ENCODE results near the gene CTBP2. TPM values are rescaled to one million over a fixed set of nuclear protein-coding genes. Genes with fewer than 3 reads are reported as not detected.

CTBP2 gene
- total RNA-seq, 1 experiment from 2014 or later: 125 TPM

DNA sequence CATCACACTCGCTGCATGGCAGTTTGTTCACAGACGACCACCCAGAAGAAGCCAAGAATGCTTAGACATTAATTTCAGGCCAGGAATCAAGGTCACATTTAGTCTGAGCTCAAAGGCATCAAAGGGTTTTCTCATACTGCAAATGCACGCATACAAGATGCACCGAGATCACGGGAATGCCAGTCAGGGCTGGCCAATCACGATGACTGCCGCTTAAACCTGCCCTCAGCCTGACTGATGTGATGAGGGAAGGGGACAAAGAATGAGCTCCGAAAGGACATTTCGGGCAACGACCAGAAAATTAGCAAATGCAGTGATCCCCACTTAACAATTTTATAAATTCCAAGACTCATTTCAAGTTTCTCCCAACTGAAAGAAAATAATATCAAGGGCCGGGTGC lies 20.2 kb downstream of the CTBP2 start:
- TF ChIP-seq, protein P1, sequence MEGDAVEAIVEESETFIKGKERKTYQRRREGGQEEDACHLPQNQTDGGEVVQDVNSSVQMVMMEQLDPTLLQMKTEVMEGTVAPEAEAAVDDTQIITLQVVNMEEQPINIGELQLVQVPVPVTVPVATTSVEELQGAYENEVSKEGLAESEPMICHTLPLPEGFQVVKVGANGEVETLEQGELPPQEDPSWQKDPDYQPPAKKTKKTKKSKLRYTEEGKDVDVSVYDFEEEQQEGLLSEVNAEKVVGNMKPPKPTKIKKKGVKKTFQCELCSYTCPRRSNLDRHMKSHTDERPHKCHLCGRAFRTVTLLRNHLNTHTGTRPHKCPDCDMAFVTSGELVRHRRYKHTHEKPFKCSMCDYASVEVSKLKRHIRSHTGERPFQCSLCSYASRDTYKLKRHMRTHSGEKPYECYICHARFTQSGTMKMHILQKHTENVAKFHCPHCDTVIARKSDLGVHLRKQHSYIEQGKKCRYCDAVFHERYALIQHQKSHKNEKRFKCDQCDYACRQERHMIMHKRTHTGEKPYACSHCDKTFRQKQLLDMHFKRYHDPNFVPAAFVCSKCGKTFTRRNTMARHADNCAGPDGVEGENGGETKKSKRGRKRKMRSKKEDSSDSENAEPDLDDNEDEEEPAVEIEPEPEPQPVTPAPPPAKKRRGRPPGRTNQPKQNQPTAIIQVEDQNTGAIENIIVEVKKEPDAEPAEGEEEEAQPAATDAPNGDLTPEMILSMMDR (IDR thresholded peaks at IDR 0.05): no peak
- no peak for TF ChIP-seq POLR2AphosphoS5 (IDR thresholded peaks at IDR 0.05; ENCODE audit: low read depth, low read length)
- no peak for TF ChIP-seq TCF7L2 (IDR thresholded peaks at IDR 0.05; ENCODE audit: low read depth, low read length)
- TF ChIP-seq, protein P2, sequence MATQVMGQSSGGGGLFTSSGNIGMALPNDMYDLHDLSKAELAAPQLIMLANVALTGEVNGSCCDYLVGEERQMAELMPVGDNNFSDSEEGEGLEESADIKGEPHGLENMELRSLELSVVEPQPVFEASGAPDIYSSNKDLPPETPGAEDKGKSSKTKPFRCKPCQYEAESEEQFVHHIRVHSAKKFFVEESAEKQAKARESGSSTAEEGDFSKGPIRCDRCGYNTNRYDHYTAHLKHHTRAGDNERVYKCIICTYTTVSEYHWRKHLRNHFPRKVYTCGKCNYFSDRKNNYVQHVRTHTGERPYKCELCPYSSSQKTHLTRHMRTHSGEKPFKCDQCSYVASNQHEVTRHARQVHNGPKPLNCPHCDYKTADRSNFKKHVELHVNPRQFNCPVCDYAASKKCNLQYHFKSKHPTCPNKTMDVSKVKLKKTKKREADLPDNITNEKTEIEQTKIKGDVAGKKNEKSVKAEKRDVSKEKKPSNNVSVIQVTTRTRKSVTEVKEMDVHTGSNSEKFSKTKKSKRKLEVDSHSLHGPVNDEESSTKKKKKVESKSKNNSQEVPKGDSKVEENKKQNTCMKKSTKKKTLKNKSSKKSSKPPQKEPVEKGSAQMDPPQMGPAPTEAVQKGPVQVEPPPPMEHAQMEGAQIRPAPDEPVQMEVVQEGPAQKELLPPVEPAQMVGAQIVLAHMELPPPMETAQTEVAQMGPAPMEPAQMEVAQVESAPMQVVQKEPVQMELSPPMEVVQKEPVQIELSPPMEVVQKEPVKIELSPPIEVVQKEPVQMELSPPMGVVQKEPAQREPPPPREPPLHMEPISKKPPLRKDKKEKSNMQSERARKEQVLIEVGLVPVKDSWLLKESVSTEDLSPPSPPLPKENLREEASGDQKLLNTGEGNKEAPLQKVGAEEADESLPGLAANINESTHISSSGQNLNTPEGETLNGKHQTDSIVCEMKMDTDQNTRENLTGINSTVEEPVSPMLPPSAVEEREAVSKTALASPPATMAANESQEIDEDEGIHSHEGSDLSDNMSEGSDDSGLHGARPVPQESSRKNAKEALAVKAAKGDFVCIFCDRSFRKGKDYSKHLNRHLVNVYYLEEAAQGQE (IDR thresholded peaks at IDR 0.05; ENCODE audit: insufficient read depth in 1 of 2, low read depth in 2 of 2, low read length in 1 of 2): no peak
- Histone ChIP-seq H3K4me1 (ENCODE audit: control insufficient read depth, insufficient read depth, low read length) (peaks cover 33% of the 10 kb centered on the region), H3K36me3 (ENCODE audit: control insufficient read depth, insufficient read depth, low read length) (0 out of 2 replicates have a peak, but pooled peaks cover 2% of the 10 kb centered on the region), H3K27me3 (ENCODE audit: control insufficient read depth, insufficient read depth, low read length) (no peaks in the 10 kb centered on the region), H3K4me3 (ENCODE audit: low read depth in 2 of 2, low read length in 2 of 2) (no peak overlapping the region), H3K27ac (ENCODE audit: low read length) (no peak overlapping the region), H3K9me3 (ENCODE audit: control insufficient read depth, insufficient read depth, low read depth, low read length) (no peaks in the 10 kb centered on the region)
- ChIA-PET POLR2A (no interaction called here), CTCF (no interaction called here)
- no TSS peak for BruUV-seq (replicated peaks)
- ATAC-seq: no peak
- intact Hi-C loops (cut with micrococcal nuclease; ENCODE audit: unreplicated experiment): no loop called here
- in situ Hi-C loops (cut with HindIII; ENCODE audit: low pct_unique_long_range_greater_than_20kb, low sequenced_read_pairs): no loop called here
- no peak for DNase-seq (ENCODE audit: low read depth, low spot score)

DNA sequence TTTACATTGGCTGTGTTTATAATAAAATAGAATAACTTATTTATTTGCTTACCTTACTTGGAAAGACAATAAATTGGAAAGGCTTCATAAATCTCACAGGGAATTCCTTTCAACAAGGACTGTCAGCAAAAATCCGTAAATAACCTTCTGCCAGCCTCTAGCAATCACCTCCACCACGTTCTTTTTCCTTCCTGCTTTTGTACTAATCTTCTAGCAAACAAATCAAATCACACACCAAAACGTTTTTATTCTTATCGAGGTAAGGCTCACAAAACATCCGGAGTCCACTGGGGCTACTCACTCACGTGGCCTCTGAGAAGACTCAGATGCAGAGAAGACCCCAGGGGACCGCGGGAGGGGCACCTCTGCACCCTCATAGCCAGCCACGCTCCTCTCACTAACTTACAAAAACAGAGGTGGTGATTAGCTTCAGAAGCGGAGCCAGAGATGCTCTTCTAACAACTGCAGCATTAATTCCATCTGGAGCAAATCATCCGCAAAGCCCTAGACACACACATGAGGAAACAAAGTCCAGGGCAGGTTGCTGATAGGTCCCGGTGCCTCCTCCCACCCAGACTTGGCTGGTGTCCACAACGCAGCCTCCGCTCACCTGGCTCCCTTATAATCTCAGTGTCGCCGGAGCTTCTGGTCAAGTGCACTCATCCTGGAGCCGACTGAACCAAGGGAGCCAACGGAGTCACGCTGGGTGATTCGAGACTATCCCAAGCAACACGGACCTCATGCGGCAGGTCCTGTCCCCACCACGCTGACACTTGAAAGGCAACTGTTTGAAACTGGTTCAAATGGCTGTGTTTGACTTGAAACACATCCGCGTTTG lies 22.5 kb downstream of the CTBP2 start:
- intact Hi-C loops (cut with micrococcal nuclease; ENCODE audit: unreplicated experiment): no loop called here
- ChIA-PET POLR2A (no interaction called here), CTCF (no interaction called here)

DNA sequence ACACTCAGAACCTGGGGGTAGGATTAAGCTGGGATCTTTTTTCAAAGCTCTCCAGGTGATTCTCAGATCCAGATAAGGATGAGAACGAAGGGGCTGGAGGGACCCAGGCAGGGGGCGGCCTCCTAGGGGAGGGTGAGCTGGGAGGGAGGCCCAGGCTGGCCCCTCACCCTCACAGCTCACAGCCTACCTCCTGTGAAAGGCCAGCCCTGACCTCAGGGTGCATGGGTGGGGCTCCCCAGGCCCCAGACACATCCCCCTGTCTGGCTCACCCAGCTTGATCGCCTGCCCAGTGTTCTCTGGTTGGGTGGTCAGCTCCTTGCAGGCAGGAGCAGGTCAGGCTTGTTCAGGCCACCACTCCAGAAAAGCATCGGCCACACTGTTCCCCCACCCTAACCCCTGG lies 24.3 kb downstream of the CTBP2 start:
- intact Hi-C loops (cut with micrococcal nuclease; ENCODE audit: unreplicated experiment) (no loop called here), in situ Hi-C loops (cut with HindIII; ENCODE audit: low pct_unique_long_range_greater_than_20kb, low sequenced_read_pairs) (no loop called here)
- CTCF ChIA-PET: no interaction called here
- no peak for DNase-seq (ENCODE audit: low read depth, low spot score)
- TF ChIP-seq, protein P2 (IDR thresholded peaks at IDR 0.05; ENCODE audit: insufficient read depth in 1 of 2, low read depth in 2 of 2, low read length in 1 of 2): no peak
- TF ChIP-seq, protein P1 (IDR thresholded peaks at IDR 0.05): no peak
- no peak for TF ChIP-seq SIN3A (IDR thresholded peaks at IDR 0.05; ENCODE audit: borderline replicate concordance, insufficient read depth, low read depth, low read length)
- no peak for TF ChIP-seq POLR2AphosphoS5 (IDR thresholded peaks at IDR 0.05; ENCODE audit: low read depth, low read length)
- TF ChIP-seq TCF7L2 (IDR thresholded peaks at IDR 0.05; ENCODE audit: low read depth, low read length): no peak
- Histone ChIP-seq H3K4me3 (ENCODE audit: low read depth in 2 of 2, low read length in 2 of 2) (no peak overlapping the region), H3K27ac (ENCODE audit: low read length) (no peak overlapping the region), H3K9me3 (ENCODE audit: control insufficient read depth, insufficient read depth, low read depth, low read length) (no peaks in the 10 kb centered on the region), H3K4me1 (ENCODE audit: control insufficient read depth, insufficient read depth, low read length) (peaks cover 31% of the 10 kb centered on the region), H3K27me3 (ENCODE audit: control insufficient read depth, insufficient read depth, low read length) (no peaks in the 10 kb centered on the region), H3K36me3 (ENCODE audit: control insufficient read depth, insufficient read depth, low read length) (0 out of 2 replicates have a peak, but pooled peaks cover 2% of the 10 kb centered on the region)
- no peak for ATAC-seq
- POLR2A ChIA-PET: no interaction called here
- no TSS peak for BruUV-seq (replicated peaks)

More for the DNA sequence above, 22.5 kb downstream of the CTBP2 start:
- DNase-seq (ENCODE audit: low read depth, low spot score) (no peak), ATAC-seq (no peak)
- 0 out of 2 replicates have a peak, but pooled peaks cover 2% of the 10 kb centered on the region for H3K36me3 ChIP-seq (ENCODE audit: control insufficient read depth, insufficient read depth, low read length)
- no peak for TF ChIP-seq POLR2AphosphoS5 (IDR thresholded peaks at IDR 0.05; ENCODE audit: low read depth, low read length)
- no peaks in the 10 kb centered on the region for H3K9me3 ChIP-seq (ENCODE audit: control insufficient read depth, insufficient read depth, low read depth, low read length)
- H3K4me3 ChIP-seq (ENCODE audit: low read depth in 2 of 2, low read length in 2 of 2): no peak overlapping the region
- H3K27ac ChIP-seq (ENCODE audit: low read length): no peak overlapping the region
- in situ Hi-C loops (cut with HindIII; ENCODE audit: low pct_unique_long_range_greater_than_20kb, low sequenced_read_pairs): no loop called here
- no TSS peak for BruUV-seq (replicated peaks)
- H3K27me3 ChIP-seq (ENCODE audit: control insufficient read depth, insufficient read depth, low read length): no peaks in the 10 kb centered on the region
- H3K4me1 ChIP-seq (ENCODE audit: control insufficient read depth, insufficient read depth, low read length): peaks cover 36% of the 10 kb centered on the region

Measured in Panc1 (cell line).